Gastroesophageal sphincter (tissue), 3 donors: Measurements from ENCODE around the gene AZIN2.

Source experiments
- CTCF ChIP-seq, 4 experiments: fragments of 200-600 bp in 2 of 4; fragments of 450-650 bp in 2 of 4; sonication (generic) in 1 of 4; IDR thresholded peaks; one replicate each; pipeline ENCODE4 v1.5.1; 2017 to 2019; ENCODE audit warnings: antibody characterized with exemption in 4 of 4, mild to moderate bottlenecking in 2 of 4, moderate library complexity in 2 of 4
- EP300 ChIP-seq: sonication (generic); formaldehyde crosslinking; IDR thresholded peaks from one replicate; pipeline ENCODE4 v1.6.1; 2017; ENCODE audit warnings: antibody characterized with exemption, mild to moderate bottlenecking
- POLR2A ChIP-seq, 2 donors: fragments of 450-650 bp; IDR thresholded peaks; one replicate each; pipeline ENCODE4 v1.6.1; 2017; ENCODE audit warnings: antibody characterized with exemption in 2 of 2, mild to moderate bottlenecking in 2 of 2, moderate library complexity in 1 of 2
- POLR2AphosphoS5 ChIP-seq: sonication (generic); formaldehyde crosslinking; IDR thresholded peaks from one replicate; pipeline ENCODE4 v1.6.1; 2017; ENCODE audit warnings: antibody characterized with exemption

GRCh38 chr1:33155877-33156538 is 75.1 kb downstream of the AZIN2 start:
- TF ChIP-seq CTCF (IDR thresholded peaks at IDR 0.05) = no peak
- TF ChIP-seq POLR2A (IDR thresholded peaks at IDR 0.05) = no peak
- no peak for TF ChIP-seq EP300
- TF ChIP-seq POLR2AphosphoS5 = no peak
